MCF 10A (cell line): ENCODE results near the gene BCL2. TPM values are rescaled to one million over a fixed set of nuclear protein-coding genes. Genes with fewer than 3 reads are reported as not detected.

Experiments used
- BruUV-seq: library from RNA; stranded (reverse); fragments of 400-500 nt; replicated peaks from 2 replicates; lab custom pipeline; 2021; lab: Mats Ljungman, UMichigan
- CTCF ChIA-PET: fragments of 300-600 bp; sonication (Branson Sonifier 250); formaldehyde crosslinking; extraction: SDS; loops from one replicate; lab custom pipeline; 2021; ENCODE audit warnings: antibody characterized with exemption, inconsistent platforms; lab: Yijun Ruan, JAX
- POLR2A ChIA-PET: fragments of 300-600, 350-650 bp; sonication (Branson Sonifier 250); formaldehyde crosslinking; extraction: SDS; loops from one replicate; lab custom pipeline; 2020; ENCODE audit warnings: antibody characterized with exemption, inconsistent platforms; lab: Yijun Ruan, JAX
- DNase-seq: peaks from one replicate; pipeline ENCODE4 v3.0.0-alpha.2; 2018; ENCODE audit not compliant: unreplicated experiment
- H3K27ac Mint-ChIP-seq: one replicate; pipeline ENCODE4 v1.8.0; 2022; ENCODE audit warnings: mild to moderate bottlenecking, low read depth, mixed read lengths; ENCODE audit not compliant: unreplicated experiment
- H3K27me3 Mint-ChIP-seq: one replicate; pipeline ENCODE4 v1.8.0; 2022; ENCODE audit warnings: mixed read lengths; ENCODE audit not compliant: insufficient read depth, unreplicated experiment
- H3K36me3 Mint-ChIP-seq: one replicate; pipeline ENCODE4 v1.8.0; 2022; ENCODE audit warnings: mild to moderate bottlenecking, moderate library complexity, mixed read lengths; ENCODE audit not compliant: insufficient read depth, unreplicated experiment
- H3K4me1 Mint-ChIP-seq: one replicate; pipeline ENCODE4 v1.8.0; 2022; ENCODE audit warnings: mixed read lengths; ENCODE audit not compliant: insufficient read depth, unreplicated experiment
- H3K4me3 Mint-ChIP-seq: one replicate; pipeline ENCODE4 v1.8.0; 2022; ENCODE audit warnings: mild to moderate bottlenecking, moderate library complexity, mixed read lengths; ENCODE audit not compliant: unreplicated experiment
- H3K9me3 Mint-ChIP-seq: one replicate; pipeline ENCODE4 v1.8.0; 2022; ENCODE audit warnings: mixed read lengths; ENCODE audit not compliant: unreplicated experiment
- intact Hi-C: fragments of 100-400 bp; cut with micrococcal nuclease; formaldehyde crosslinking; loops from 2 replicates; pipeline ENCODE4 v1.14.1; 2022
- total RNA-seq: library from RNA; stranded (reverse); gene quantifications from 2 replicates; pipeline ENCODE4 v1.2.3, GENCODE V29; 2022
- TF ChIP-seq, protein P1 (sequence below): fragments of 200-600 bp; IDR thresholded peaks from one replicate; pipeline ENCODE4 v1.8.0; 2022; ENCODE audit warnings: antibody characterized with exemption, mild to moderate bottlenecking; ENCODE audit not compliant: unreplicated experiment

BCL2 gene
- total RNA-seq, 1 experiment from 2014 or later: 3.0 TPM

- TF ChIP-seq, protein P1, sequence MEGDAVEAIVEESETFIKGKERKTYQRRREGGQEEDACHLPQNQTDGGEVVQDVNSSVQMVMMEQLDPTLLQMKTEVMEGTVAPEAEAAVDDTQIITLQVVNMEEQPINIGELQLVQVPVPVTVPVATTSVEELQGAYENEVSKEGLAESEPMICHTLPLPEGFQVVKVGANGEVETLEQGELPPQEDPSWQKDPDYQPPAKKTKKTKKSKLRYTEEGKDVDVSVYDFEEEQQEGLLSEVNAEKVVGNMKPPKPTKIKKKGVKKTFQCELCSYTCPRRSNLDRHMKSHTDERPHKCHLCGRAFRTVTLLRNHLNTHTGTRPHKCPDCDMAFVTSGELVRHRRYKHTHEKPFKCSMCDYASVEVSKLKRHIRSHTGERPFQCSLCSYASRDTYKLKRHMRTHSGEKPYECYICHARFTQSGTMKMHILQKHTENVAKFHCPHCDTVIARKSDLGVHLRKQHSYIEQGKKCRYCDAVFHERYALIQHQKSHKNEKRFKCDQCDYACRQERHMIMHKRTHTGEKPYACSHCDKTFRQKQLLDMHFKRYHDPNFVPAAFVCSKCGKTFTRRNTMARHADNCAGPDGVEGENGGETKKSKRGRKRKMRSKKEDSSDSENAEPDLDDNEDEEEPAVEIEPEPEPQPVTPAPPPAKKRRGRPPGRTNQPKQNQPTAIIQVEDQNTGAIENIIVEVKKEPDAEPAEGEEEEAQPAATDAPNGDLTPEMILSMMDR: no peak
- Mint-ChIP-seq H3K4me1 (peaks cover 15% of the 10 kb centered on the region), H3K27ac (no peak overlapping the region), H3K4me3 (no peak overlapping the region), H3K36me3 (no peaks in the 10 kb centered on the region), H3K9me3 (peaks cover 14% of the 10 kb centered on the region), H3K27me3 (no peaks in the 10 kb centered on the region)
- CTCF ChIA-PET: no interaction called here
- POLR2A ChIA-PET: interaction anchor here (0.6 kb wide), 1 partner anchor 19 kb away, joined by 3 read pairs; no protein-coding TSS in a partner anchor
- BruUV-seq: no TSS peak
- no peak for DNase-seq
- intact Hi-C loops: no loop called here
These were observed 101.1 kb downstream of the BCL2 start for GRCh38 chr18:63218472-63218871.

DNA sequence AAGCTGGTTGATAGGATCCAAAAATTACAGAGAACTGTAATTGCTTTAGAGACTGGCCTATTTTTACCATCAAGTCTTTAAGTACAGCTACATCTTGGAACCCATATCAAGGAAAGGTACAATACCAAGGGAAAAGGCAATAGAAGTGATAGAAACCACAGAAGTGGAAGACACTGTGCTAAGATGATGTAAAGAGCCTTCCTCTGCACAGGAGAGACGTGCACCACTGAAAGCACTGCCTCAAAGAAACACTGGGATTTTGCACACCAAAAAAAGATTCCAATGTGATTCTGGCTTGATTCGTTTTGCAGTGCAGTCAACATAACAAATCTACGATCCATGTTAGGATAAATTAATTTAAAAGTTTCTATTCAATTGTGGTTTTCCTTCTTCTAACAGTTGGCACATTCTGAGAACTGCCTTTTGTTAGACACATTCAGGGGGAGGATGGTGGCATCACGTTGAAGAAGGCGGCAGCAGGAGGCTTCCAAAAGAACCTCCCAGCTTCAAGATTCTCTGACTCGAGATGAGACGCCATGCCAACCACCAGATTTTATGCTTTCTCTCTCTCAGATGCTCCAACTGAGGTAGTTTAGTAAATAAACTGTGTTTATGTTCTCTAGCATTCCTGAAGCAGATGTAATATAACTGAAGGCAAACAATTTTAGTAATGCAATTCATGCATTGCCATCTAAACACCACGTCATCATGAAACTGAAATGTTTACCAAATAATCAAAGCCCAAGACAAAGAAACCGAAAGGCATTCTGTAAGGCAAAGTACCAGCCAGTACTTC lies 102.9 kb downstream of the BCL2 start:
- intact Hi-C loops: no loop called here
- no peaks in the 10 kb centered on the region for H3K27me3 Mint-ChIP-seq
- no peak overlapping the region for H3K4me3 Mint-ChIP-seq
- H3K36me3 Mint-ChIP-seq: no peaks in the 10 kb centered on the region
- POLR2A ChIA-PET: no interaction called here
- H3K9me3 Mint-ChIP-seq: peaks cover 8% of the 10 kb centered on the region
- H3K4me1 Mint-ChIP-seq: peaks cover 8% of the 10 kb centered on the region
- no peak for DNase-seq
- TF ChIP-seq, protein P1: no peak
- CTCF ChIA-PET: interaction anchor here (0.6 kb wide), 1 partner anchor 1355 kb away, joined by 3 read pairs; no protein-coding TSS in a partner anchor
- H3K27ac Mint-ChIP-seq: no peak overlapping the region
- BruUV-seq: no TSS peak

GRCh38 chr18:63213936-63214671 lies 105.5 kb downstream of the BCL2 start:
- Mint-ChIP-seq H3K4me3 (no peak overlapping the region), H3K36me3 (no peaks in the 10 kb centered on the region), H3K27me3 (no peaks in the 10 kb centered on the region), H3K27ac (no peak overlapping the region), H3K4me1 (peaks cover 5% of the 10 kb centered on the region), H3K9me3 (peaks cover 7% of the 10 kb centered on the region)
- CTCF ChIA-PET: no interaction called here
- BruUV-seq: no TSS peak
- TF ChIP-seq, protein P1: no peak
- no peak for DNase-seq
- POLR2A ChIA-PET: no interaction called here
- intact Hi-C loops: no loop called here

- Mint-ChIP-seq H3K36me3 (no peaks in the 10 kb centered on the region), H3K27me3 (no peaks in the 10 kb centered on the region), H3K9me3 (no peaks in the 10 kb centered on the region), H3K4me1 (no peaks in the 10 kb centered on the region), H3K27ac (no peak overlapping the region), H3K4me3 (no peak overlapping the region)
- TF ChIP-seq, protein P1: no peak
- DNase-seq: no peak
- POLR2A ChIA-PET: no interaction called here
- CTCF ChIA-PET: no interaction called here
- intact Hi-C loops: no loop called here
- BruUV-seq: no TSS peak
These were observed 106.2 kb downstream of the BCL2 start for GRCh38 chr18:63213331-63213900.
